GM23338 (cell line): ENCODE data around the gene NTM. TPM values are rescaled to one million over a fixed set of nuclear protein-coding genes. Genes with fewer than 3 reads are reported as not detected.

Source experiments
- ATAC-seq: fragments of 200-7000 bp; cut with Tn5 transposase; 3 replicates; pipeline ENCODE4 v1.9.1; 2020
- DNase-seq: peaks from one replicate; pipeline ENCODE4 v3.0.0-alpha.2; 2015; ENCODE audit warnings: low spot score
- H2AFZ ChIP-seq: fragments of 200-600 bp; sonication (generic); 2 replicates; pipeline ENCODE4 v1.8.0; 2016; ENCODE audit warnings: antibody characterized with exemption, mild to moderate bottlenecking, moderate library complexity
- H3F3A ChIP-seq: fragments of 200-600 bp; sonication (generic); replicated peaks from 2 replicates; pipeline ENCODE4 v1.8.0; 2017; ENCODE audit warnings: antibody characterized with exemption, mixed run types, low read depth
- H3K27ac ChIP-seq: fragments of 200-600 bp; sonication (generic); 2 replicates; pipeline ENCODE4 v1.6.1; 2016; ENCODE audit warnings: low read depth
- H3K27me3 ChIP-seq: fragments of 200-600 bp; sonication (generic); 2 replicates; pipeline ENCODE4 v1.8.0; 2016; ENCODE audit warnings: mild to moderate bottlenecking, mixed run types, moderate library complexity; ENCODE audit not compliant: insufficient read depth
- H3K36me3 ChIP-seq: fragments of 200-600 bp; sonication (generic); 2 replicates; pipeline ENCODE4 v1.8.0; 2016; ENCODE audit warnings: mild to moderate bottlenecking; ENCODE audit not compliant: insufficient read depth
- H3K4me1 ChIP-seq: fragments of 200-600 bp; sonication (generic); 2 replicates; pipeline ENCODE4 v1.8.0; 2016; ENCODE audit warnings: mild to moderate bottlenecking, moderate library complexity; ENCODE audit not compliant: insufficient read depth
- H3K4me2 ChIP-seq: fragments of 200-600 bp; sonication (generic); 2 replicates; pipeline ENCODE4 v1.7.1; 2017; ENCODE audit warnings: mixed run types
- H3K4me3 ChIP-seq: fragments of 200-600 bp; sonication (generic); 2 replicates; pipeline ENCODE4 v1.6.1; 2016; ENCODE audit warnings: mixed run types
- H3K79me2 ChIP-seq: fragments of 200-600 bp; sonication (generic); replicated peaks from 2 replicates; pipeline ENCODE4 v1.8.0; 2017; ENCODE audit warnings: mild to moderate bottlenecking; ENCODE audit not compliant: insufficient read depth
- H3K9me2 ChIP-seq: fragments of 200-600 bp; sonication (generic); 2 replicates; pipeline ENCODE4 v1.8.0; 2017; ENCODE audit not compliant: insufficient read depth
- H4K20me1 ChIP-seq: fragments of 200-600 bp; sonication (generic); replicated peaks from 2 replicates; pipeline ENCODE4 v1.8.0; 2017; ENCODE audit warnings: mild to moderate bottlenecking; ENCODE audit not compliant: insufficient read depth
- H3K27ac Mint-ChIP-seq: 2 replicates; pipeline ENCODE4 v1.8.0; 2020; ENCODE audit warnings: inconsistent platforms, mild to moderate bottlenecking, moderate library complexity, mixed read lengths
- H3K27me3 Mint-ChIP-seq: 3 replicates; pipeline ENCODE4 v1.8.0; 2022; ENCODE audit warnings: low read depth, mild to moderate bottlenecking, moderate library complexity, mixed read lengths, inconsistent platforms; ENCODE audit not compliant: insufficient read depth, poor library complexity
- H3K36me3 Mint-ChIP-seq: 3 replicates; pipeline ENCODE4 v1.8.0; 2021; ENCODE audit warnings: low read depth, mild to moderate bottlenecking, inconsistent platforms, moderate library complexity, mixed read lengths
- H3K4me1 Mint-ChIP-seq: 3 replicates; pipeline ENCODE4 v1.8.0; 2020; ENCODE audit warnings: mild to moderate bottlenecking, inconsistent platforms, mixed read lengths
- H3K4me3 Mint-ChIP-seq: 3 replicates; pipeline ENCODE4 v1.8.0; 2021; ENCODE audit warnings: moderate library complexity, mild to moderate bottlenecking, inconsistent platforms, mixed read lengths
- H3K9me3 Mint-ChIP-seq: 3 replicates; pipeline ENCODE4 v1.8.0; 2020; ENCODE audit warnings: moderate library complexity, mild to moderate bottlenecking, inconsistent platforms, mixed read lengths
- CTCF ChIP-seq, 2 experiments: fragments of 200-600 bp in 1 of 2; sonication (generic) in 1 of 2; conservative IDR thresholded peaks; 2 replicates each; pipeline versions ENCODE4 v1.5.1 to v1.6.1; 2016 to 2017; ENCODE audit warnings: antibody characterized with exemption in 2 of 2, low read depth in 2 of 2, mild to moderate bottlenecking in 2 of 2, moderate library complexity in 1 of 2
- POLR2AphosphoS5 ChIP-seq: IDR thresholded peaks from 2 replicates; pipeline ENCODE4 v1.6.1; 2016; ENCODE audit warnings: antibody characterized with exemption, low read depth
- polyA plus RNA-seq: library from polyadenylated mRNA; unstranded; fragments of >200 nt; fragmentation: Nextera tagmentation; extraction: Ambion mirVana; gene quantifications from 2 replicates; pipeline ENCODE4 v1.2.1, GENCODE V29; 2016
- total RNA-seq: library from RNA; depleted of rRNA; stranded (reverse); fragments of >200 nt; shearing (Covaris generic); gene quantifications from 2 replicates; pipeline ENCODE4 v1.2.3, GENCODE V29; 2014
- TF ChIP-seq, protein P1 (sequence below): fragments of 250-450 bp; sonication (Bioruptor Pico); IDR thresholded peaks from 2 replicates; pipeline ENCODE4 v1.5.0; 2020; ENCODE audit warnings: mild to moderate bottlenecking, moderate library complexity

Gene NTM
- total and polyA plus RNA-seq, 2 experiments from 2014 or later, result 10.6 to 14.6 TPM

DNA sequence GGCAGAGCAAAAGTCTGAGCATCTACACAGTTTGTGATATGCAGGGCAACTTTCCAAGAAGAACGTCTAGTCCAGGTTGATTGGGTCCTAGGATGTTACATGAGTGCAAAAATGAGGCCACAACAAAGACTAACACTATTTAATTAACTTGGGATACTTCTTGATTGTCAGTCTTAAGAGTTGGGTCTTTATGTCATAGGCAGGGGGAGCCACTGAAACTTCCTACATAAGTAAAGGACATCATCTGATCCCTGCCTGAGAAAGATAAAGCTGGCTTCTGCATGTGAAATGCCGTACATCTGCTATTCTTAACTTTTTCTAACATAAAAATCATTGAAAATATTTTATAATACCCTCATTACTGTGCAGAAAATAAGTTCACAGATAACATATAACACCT lies 525.5 kb downstream of the NTM start:
- Mint-ChIP-seq H3K36me3 (no peaks in the 10 kb centered on the region), H3K9me3 (no peaks in the 10 kb centered on the region), H3K27ac (no peak overlapping the region), H3K4me3 (no peak overlapping the region), H3K4me1 (peaks cover 7% of the 10 kb centered on the region), H3K27me3 (peaks cover 2% of the 10 kb centered on the region)
- Histone ChIP-seq H3K27me3 (no peaks in the 10 kb centered on the region), H3K79me2 (no peaks in the 10 kb centered on the region), H3K4me2 (no peak overlapping the region), H3K9me2 (no peaks in the 10 kb centered on the region; the same call in 1 of the 2 replicates), H3K36me3 (no peaks in the 10 kb centered on the region), H2AFZ (no peak overlapping the region), H3F3A (peaks cover 6% of the 10 kb centered on the region; the same call in 1 of the 2 replicates), H3K4me1 (peaks cover 10% of the 10 kb centered on the region), H3K27ac (no peak overlapping the region), H3K4me3 (no peak overlapping the region), H4K20me1 (no peaks in the 10 kb centered on the region)
- TF ChIP-seq, protein P1, sequence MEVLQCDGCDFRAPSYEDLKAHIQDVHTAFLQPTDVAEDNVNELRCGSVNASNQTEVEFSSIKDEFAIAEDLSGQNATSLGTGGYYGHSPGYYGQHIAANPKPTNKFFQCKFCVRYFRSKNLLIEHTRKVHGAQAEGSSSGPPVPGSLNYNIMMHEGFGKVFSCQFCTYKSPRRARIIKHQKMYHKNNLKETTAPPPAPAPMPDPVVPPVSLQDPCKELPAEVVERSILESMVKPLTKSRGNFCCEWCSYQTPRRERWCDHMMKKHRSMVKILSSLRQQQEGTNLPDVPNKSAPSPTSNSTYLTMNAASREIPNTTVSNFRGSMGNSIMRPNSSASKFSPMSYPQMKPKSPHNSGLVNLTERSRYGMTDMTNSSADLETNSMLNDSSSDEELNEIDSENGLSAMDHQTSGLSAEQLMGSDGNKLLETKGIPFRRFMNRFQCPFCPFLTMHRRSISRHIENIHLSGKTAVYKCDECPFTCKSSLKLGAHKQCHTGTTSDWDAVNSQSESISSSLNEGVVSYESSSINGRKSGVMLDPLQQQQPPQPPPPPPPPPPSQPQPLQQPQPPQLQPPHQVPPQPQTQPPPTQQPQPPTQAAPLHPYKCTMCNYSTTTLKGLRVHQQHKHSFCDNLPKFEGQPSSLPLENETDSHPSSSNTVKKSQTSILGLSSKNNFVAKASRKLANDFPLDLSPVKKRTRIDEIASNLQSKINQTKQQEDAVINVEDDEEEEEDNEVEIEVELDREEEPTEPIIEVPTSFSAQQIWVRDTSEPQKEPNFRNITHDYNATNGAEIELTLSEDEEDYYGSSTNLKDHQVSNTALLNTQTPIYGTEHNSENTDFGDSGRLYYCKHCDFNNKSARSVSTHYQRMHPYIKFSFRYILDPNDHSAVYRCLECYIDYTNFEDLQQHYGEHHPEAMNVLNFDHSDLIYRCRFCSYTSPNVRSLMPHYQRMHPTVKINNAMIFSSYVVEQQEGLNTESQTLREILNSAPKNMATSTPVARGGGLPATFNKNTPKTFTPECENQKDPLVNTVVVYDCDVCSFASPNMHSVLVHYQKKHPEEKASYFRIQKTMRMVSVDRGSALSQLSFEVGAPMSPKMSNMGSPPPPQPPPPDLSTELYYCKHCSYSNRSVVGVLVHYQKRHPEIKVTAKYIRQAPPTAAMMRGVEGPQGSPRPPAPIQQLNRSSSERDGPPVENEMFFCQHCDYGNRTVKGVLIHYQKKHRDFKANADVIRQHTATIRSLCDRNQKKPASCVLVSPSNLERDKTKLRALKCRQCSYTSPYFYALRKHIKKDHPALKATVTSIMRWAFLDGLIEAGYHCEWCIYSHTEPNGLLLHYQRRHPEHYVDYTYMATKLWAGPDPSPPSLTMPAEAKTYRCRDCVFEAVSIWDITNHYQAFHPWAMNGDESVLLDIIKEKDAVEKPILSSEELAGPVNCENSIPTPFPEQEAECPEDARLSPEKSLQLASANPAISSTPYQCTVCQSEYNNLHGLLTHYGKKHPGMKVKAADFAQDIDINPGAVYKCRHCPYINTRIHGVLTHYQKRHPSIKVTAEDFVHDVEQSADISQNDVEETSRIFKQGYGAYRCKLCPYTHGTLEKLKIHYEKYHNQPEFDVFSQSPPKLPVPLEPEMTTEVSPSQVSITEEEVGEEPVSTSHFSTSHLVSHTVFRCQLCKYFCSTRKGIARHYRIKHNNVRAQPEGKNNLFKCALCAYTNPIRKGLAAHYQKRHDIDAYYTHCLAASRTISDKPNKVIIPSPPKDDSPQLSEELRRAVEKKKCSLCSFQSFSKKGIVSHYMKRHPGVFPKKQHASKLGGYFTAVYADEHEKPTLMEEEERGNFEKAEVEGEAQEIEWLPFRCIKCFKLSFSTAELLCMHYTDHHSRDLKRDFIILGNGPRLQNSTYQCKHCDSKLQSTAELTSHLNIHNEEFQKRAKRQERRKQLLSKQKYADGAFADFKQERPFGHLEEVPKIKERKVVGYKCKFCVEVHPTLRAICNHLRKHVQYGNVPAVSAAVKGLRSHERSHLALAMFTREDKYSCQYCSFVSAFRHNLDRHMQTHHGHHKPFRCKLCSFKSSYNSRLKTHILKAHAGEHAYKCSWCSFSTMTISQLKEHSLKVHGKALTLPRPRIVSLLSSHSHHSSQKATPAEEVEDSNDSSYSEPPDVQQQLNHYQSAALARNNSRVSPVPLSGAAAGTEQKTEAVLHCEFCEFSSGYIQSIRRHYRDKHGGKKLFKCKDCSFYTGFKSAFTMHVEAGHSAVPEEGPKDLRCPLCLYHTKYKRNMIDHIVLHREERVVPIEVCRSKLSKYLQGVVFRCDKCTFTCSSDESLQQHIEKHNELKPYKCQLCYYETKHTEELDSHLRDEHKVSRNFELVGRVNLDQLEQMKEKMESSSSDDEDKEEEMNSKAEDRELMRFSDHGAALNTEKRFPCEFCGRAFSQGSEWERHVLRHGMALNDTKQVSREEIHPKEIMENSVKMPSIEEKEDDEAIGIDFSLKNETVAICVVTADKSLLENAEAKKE (CRISPR knock-in tag), result no peak
- TF ChIP-seq CTCF (conservative IDR thresholded peaks at IDR 0.05; ENCODE audit: low read depth in 2 of 2), result peak; percentile 22 to 29; a peak in 3 of 4 replicates
- DNase-seq (no peak), ATAC-seq (no peak)

- H3K4me1 ChIP-seq, result peaks cover 5% of the 10 kb centered on the region
- H2AFZ ChIP-seq, result no peak overlapping the region
- no peak overlapping the region for H3K4me3 ChIP-seq
- H3K27me3 ChIP-seq, result no peaks in the 10 kb centered on the region
- no peak overlapping the region for H3K27ac Mint-ChIP-seq
- H3K36me3 ChIP-seq, result no peaks in the 10 kb centered on the region
- H3K4me1 Mint-ChIP-seq, result peaks cover 12% of the 10 kb centered on the region
- H3K79me2 ChIP-seq, result no peaks in the 10 kb centered on the region
- H4K20me1 ChIP-seq, result no peaks in the 10 kb centered on the region
- no peak for DNase-seq
- no peak overlapping the region for H3K4me3 Mint-ChIP-seq
- no peak overlapping the region for H3K4me2 ChIP-seq
- no peaks in the 10 kb centered on the region for H3F3A ChIP-seq
- H3K9me2 ChIP-seq, result no peaks in the 10 kb centered on the region; the same call in 1 of the 2 replicates
- no peak overlapping the region for H3K27ac ChIP-seq
- ATAC-seq, result no peak
- H3K9me3 Mint-ChIP-seq, result no peaks in the 10 kb centered on the region
- H3K27me3 Mint-ChIP-seq, result peaks cover 2% of the 10 kb centered on the region
- H3K36me3 Mint-ChIP-seq, result no peaks in the 10 kb centered on the region
- no peak for TF ChIP-seq POLR2AphosphoS5
- TF ChIP-seq, protein P1 (CRISPR knock-in tag), result no peak
Measured at GRCh38 chr11:131896978-131897615, 526.7 kb downstream of the NTM start.
